IPS-NIHi11 (cell line): ENCODE measurements around the gene IFNL3.

Experiments used
- DNase-seq: peaks from one replicate; pipeline ENCODE4 v3.0.0; 2012; ENCODE audit warnings: mixed read lengths, low spot score

The IFNL3 gene

DNA sequence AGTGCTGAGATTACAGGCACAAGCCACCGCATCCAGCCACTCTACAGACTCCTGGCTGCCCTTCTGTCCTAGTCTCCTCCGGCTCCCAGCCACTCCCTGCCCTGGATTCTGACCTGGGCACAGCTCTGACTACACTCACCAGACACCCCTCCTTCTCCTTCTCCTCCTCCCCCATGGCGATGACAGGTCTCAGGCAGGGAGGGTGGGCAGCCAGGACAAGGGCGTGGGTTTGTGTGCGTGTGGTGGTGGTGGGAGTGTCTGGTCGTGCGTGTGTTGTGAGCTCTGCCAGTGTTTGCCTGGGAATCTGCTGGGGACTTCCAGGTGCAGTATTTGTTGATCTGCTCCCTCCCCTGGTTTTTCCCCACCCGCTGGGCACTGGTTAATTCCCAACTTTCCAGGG lies 51.0 kb downstream of the IFNL3 start:
- DNase-seq: no peak
